Endothelial cell of umbilical vein (primary cell): ENCODE measurements around the gene PRR14.

Experiments
- CTCF ChIP-seq, 2 donors: IDR thresholded peaks; 1 replicate in 1 of 2; 2 replicates in 1 of 2; pipeline ENCODE4 v1.5.1; 2011; ENCODE audit warnings: low read length in 2 of 2, mild to moderate bottlenecking in 2 of 2, moderate library complexity in 2 of 2, control low read depth in 1 of 2, inconsistent platforms in 1 of 2, low read depth in 1 of 2; ENCODE audit not compliant: insufficient read depth in 1 of 2; ENCODE audit errors: extremely low read depth in 1 of 2
- EZH2 ChIP-seq: IDR thresholded peaks from 2 replicates; pipeline ENCODE4 v1.6.1; 2012; ENCODE audit warnings: borderline replicate concordance, low read depth, mild to moderate bottlenecking, moderate library complexity, low read length, inconsistent platforms; ENCODE audit not compliant: severe bottlenecking
- FOS ChIP-seq: IDR thresholded peaks from 2 replicates; pipeline ENCODE4 v1.6.1; 2011; ENCODE audit warnings: mild to moderate bottlenecking, low read length, moderate library complexity, borderline replicate concordance; ENCODE audit not compliant: insufficient read depth
- MAX ChIP-seq: IDR thresholded peaks from 2 replicates; pipeline ENCODE4 v1.6.1; 2011; ENCODE audit not compliant: insufficient read depth, insufficient read length
- MYC ChIP-seq: IDR thresholded peaks from one replicate; pipeline ENCODE4 v1.6.1; 2011; ENCODE audit warnings: mild to moderate bottlenecking, low read depth, low read length
- POLR2A ChIP-seq: IDR thresholded peaks from 2 replicates; pipeline ENCODE4 v1.6.1; 2012; ENCODE audit warnings: low read depth, mild to moderate bottlenecking, control low read depth, low read length
- POLR2AphosphoS5 ChIP-seq: IDR thresholded peaks from 2 replicates; pipeline ENCODE4 v1.6.1; 2012; ENCODE audit warnings: low read depth, mild to moderate bottlenecking, control low read depth, low read length, moderate library complexity; ENCODE audit not compliant: insufficient read depth

- TF ChIP-seq CTCF (IDR thresholded peaks at IDR 0.05; ENCODE audit: extremely low read depth in 1 of 2, insufficient read depth in 1 of 2, low read depth in 1 of 2, low read length in 2 of 2), result no peak
- no peak for TF ChIP-seq EZH2
- TF ChIP-seq POLR2A, result no peak
- no peak for TF ChIP-seq MYC
- no peak for TF ChIP-seq FOS
- TF ChIP-seq POLR2AphosphoS5, result no peak
- TF ChIP-seq MAX, result no peak
Observed at GRCh38 chr16:30665155-30665829, 14.5 kb downstream of the PRR14 start.
